ENCODE measurements around the gene ERFL. TPM values are rescaled to one million over a fixed set of nuclear protein-coding genes. Genes with fewer than 3 reads are reported as not detected.

Gene ERFL
- total and polyA plus RNA-seq, 10 donors = 0.46 to 3.0 (median 2.1) TPM

GRCh38 chr19:41905273-41906002 lies 22.8 kb downstream of the ERFL start:
- H3K36me3 ChIP-seq = peaks cover 6 to 82% (median 77%) of the 10 kb centered on the region in 6 donors
- WGBS, 5 donors = 88 to 93% (median 91%) methylated on average over 22 to 24 of the region's 24 CpGs

GRCh38 chr19:41904118-41904870 lies 24.0 kb downstream of the ERFL start:
- Histone ChIP-seq H3K4me1 (peaks cover 0 to 6% (median 0%) of the 10 kb centered on the region in 6 donors), H3K4me3 (no peak overlapping the region), H3K9me3 (no peaks in the 10 kb centered on the region), H3K27ac (no peak overlapping the region), H3K36me3 (peaks cover 6 to 93% (median 89%) of the 10 kb centered on the region in 6 donors), H3K27me3 (replicated peaks in 1 of 7) (no peaks in the 10 kb centered on the region)
- intact Hi-C loops (cut with DNase I; ENCODE audit: low total_unique reads) = no loop called here
- peak; percentile 66 for DNase-seq
- 93 to 97% (median 95%) methylated on average over 13 to 30 of the region's 30 CpGs for WGBS, 5 donors
- TF ChIP-seq POLR2AphosphoS5 (IDR thresholded peaks at IDR 0.05) (peak in 2 of 3 donors; percentile 19 to 73), POLR2A (IDR thresholded peaks at IDR 0.05) (no peak)

More at GRCh38 chr19:41905273-41906002, 22.8 kb downstream of the ERFL start:
- H3K27me3 ChIP-seq (replicated peaks in 1 of 7) = no peaks in the 10 kb centered on the region
- H3K9me3 ChIP-seq = no peaks in the 10 kb centered on the region
- H3K27ac ChIP-seq = no peak overlapping the region
- H3K4me1 ChIP-seq = peaks cover 0 to 9% (median 0%) of the 10 kb centered on the region in 6 donors
- no peak overlapping the region for H3K4me3 ChIP-seq
- DNase-seq = no peak
- TF ChIP-seq CTCF (IDR thresholded peaks at IDR 0.05 in 8 of 11, conservative IDR thresholded peaks at IDR 0.05 in 3 of 11) = no peak
- peak; percentile 24 to 42 (median 30) for TF ChIP-seq POLR2AphosphoS5 (IDR thresholded peaks at IDR 0.05)
- intact Hi-C loops (cut with DNase I; ENCODE audit: low total_unique reads) = no loop called here

- Histone ChIP-seq H3K27me3 (replicated peaks in 1 of 7) (no peaks in the 10 kb centered on the region), H3K9me3 (no peaks in the 10 kb centered on the region), H3K4me3 (no peak overlapping the region), H3K4me1 (peaks cover 0 to 15% (median 0%) of the 10 kb centered on the region in 6 donors), H3K36me3 (peaks cover 8 to 100% (median 98%) of the 10 kb centered on the region in 6 donors), H3K27ac (no peak overlapping the region)
- WGBS, 5 donors = 87 to 99% (median 95%) methylated on average over 13 to 19 of the region's 19 CpGs
- TF ChIP-seq POLR2AphosphoS5 (IDR thresholded peaks at IDR 0.05) (peak in 1 of 3 donors; percentile 42), POLR2A (IDR thresholded peaks at IDR 0.05) (no peak)
- intact Hi-C loops (cut with DNase I; ENCODE audit: low total_unique reads) = no loop called here
- no peak for DNase-seq
Measured at GRCh38 chr19:41903193-41903953, 24.9 kb downstream of the ERFL start.

- intact Hi-C loops (cut with DNase I; ENCODE audit: low total_unique reads) = no loop called here
- Histone ChIP-seq H3K9me3 (no peaks in the 10 kb centered on the region), H3K4me1 (peaks cover 0 to 18% (median 0%) of the 10 kb centered on the region in 6 donors), H3K27ac (no peak overlapping the region), H3K27me3 (replicated peaks in 1 of 7) (no peaks in the 10 kb centered on the region), H3K36me3 (peaks cover 13 to 100% (median 99%) of the 10 kb centered on the region in 6 donors), H3K4me3 (no peak overlapping the region)
- DNase-seq = no peak
- WGBS, 5 donors = 89 to 97% (median 95%) methylated on average over 11 to 17 of the region's 17 CpGs
- peak in 2 of 3 donors; percentile 19 to 55 for TF ChIP-seq POLR2AphosphoS5 (IDR thresholded peaks at IDR 0.05)
- TF ChIP-seq POLR2A (IDR thresholded peaks at IDR 0.05) = no peak
Measured at GRCh38 chr19:41902594-41902993, 25.7 kb downstream of the ERFL start.

- Histone ChIP-seq H3K4me3 (no peak overlapping the region), H3K27me3 (replicated peaks in 1 of 7) (no peaks in the 10 kb centered on the region), H3K9me3 (no peaks in the 10 kb centered on the region), H3K4me1 (peaks cover 0 to 22% (median 0%) of the 10 kb centered on the region in 6 donors), H3K27ac (no peak overlapping the region), H3K36me3 (peaks cover 13 to 100% (median 98%) of the 10 kb centered on the region in 6 donors)
- intact Hi-C loops (cut with DNase I; ENCODE audit: low total_unique reads) = no loop called here
- no peak for DNase-seq
- WGBS, 5 donors = 89 to 96% (median 94%) methylated on average over 20 to 21 of the region's 21 CpGs
- TF ChIP-seq POLR2AphosphoS5 (IDR thresholded peaks at IDR 0.05) (peak in 2 of 3 donors; percentile 18 to 71), CTCF (IDR thresholded peaks at IDR 0.05 in 8 of 11, conservative IDR thresholded peaks at IDR 0.05 in 3 of 11) (no peak), POLR2A (IDR thresholded peaks at IDR 0.05) (no peak)
Measured at GRCh38 chr19:41901707-41902360, 26.4 kb downstream of the ERFL start.
